Adrenal gland (tissue), 5 donors: Measurements from ENCODE around the gene MGAT4A.

Experiments used
- CTCF ChIP-seq, 6 experiments: fragments of 450-650 bp in 4 of 6; fragments of 200-600 bp in 2 of 6; sonication (generic) in 1 of 6; IDR thresholded peaks; 1 replicate in 5 of 6; 2 replicates in 1 of 6; pipeline versions ENCODE4 v1.5.1 to v1.8.0; 2016 to 2021; ENCODE audit warnings: antibody characterized with exemption in 6 of 6, mild to moderate bottlenecking in 2 of 6, moderate library complexity in 1 of 6
- POLR2A ChIP-seq, 2 donors: fragments of 450-650 bp; IDR thresholded peaks; one replicate each; pipeline ENCODE4 v1.6.1; 2017; ENCODE audit warnings: antibody characterized with exemption in 2 of 2, mild to moderate bottlenecking in 2 of 2, moderate library complexity in 1 of 2
- donor health status: DM: no; HTN: no; CAD: no.

- TF ChIP-seq CTCF (IDR thresholded peaks at IDR 0.05) (no peak), POLR2A (IDR thresholded peaks at IDR 0.05) (no peak)
These were observed 47.2 kb downstream of the MGAT4A start for GRCh38 chr2:98683728-98684127.
